Epithelial cell of proximal tubule (primary cell): ENCODE measurements around the gene KIAA1217. TPM values are rescaled to one million over a fixed set of nuclear protein-coding genes. Genes with fewer than 3 reads are reported as not detected.

Experiments
- DNase-seq: peaks from one replicate; pipeline ENCODE4 v3.0.0-alpha.2; 2011; ENCODE audit warnings: low read depth
- H3K4me3 ChIP-seq: 2 replicates; pipeline ENCODE4 v1.5.1; 2011; ENCODE audit warnings: low read depth, mild to moderate bottlenecking, low read length
- CTCF ChIP-seq: conservative IDR thresholded peaks from 2 replicates; pipeline ENCODE4 v1.5.1; 2012; ENCODE audit warnings: low read depth, mild to moderate bottlenecking, low read length
- total RNA-seq: library from RNA; depleted of rRNA; stranded (reverse); fragments of >200 nt; gene quantifications from 2 replicates; pipeline ENCODE4 v1.2.3, GENCODE V29; 2015

The KIAA1217 gene
- total RNA-seq, 1 donor from 2014 or later, result 20.2 TPM

- no peak overlapping the region for H3K4me3 ChIP-seq
- no peak for TF ChIP-seq CTCF
- no peak for DNase-seq
Measured at GRCh38 chr10:24483701-24484100, 274.8 kb downstream of the KIAA1217 start.

- no peak for TF ChIP-seq CTCF
- DNase-seq, result no peak
- H3K4me3 ChIP-seq, result no peak overlapping the region
Measured at GRCh38 chr10:24484771-24485170, 275.8 kb downstream of the KIAA1217 start.

GRCh38 chr10:24485304-24485703, 276.4 kb downstream of the KIAA1217 start:
- DNase-seq, result no peak
- H3K4me3 ChIP-seq, result no peak overlapping the region
- TF ChIP-seq CTCF, result no peak

GRCh38 chr10:24488631-24489030, 279.7 kb downstream of the KIAA1217 start:
- no peak for DNase-seq
- H3K4me3 ChIP-seq, result no peak overlapping the region
- no peak for TF ChIP-seq CTCF

- no peak for DNase-seq
- TF ChIP-seq CTCF, result no peak
Measured at GRCh38 chr10:24493165-24493564, 284.2 kb downstream of the KIAA1217 start.

GRCh38 chr10:24494236-24494635, 285.3 kb downstream of the KIAA1217 start:
- no peak for DNase-seq
- no peak for TF ChIP-seq CTCF
- no peak overlapping the region for H3K4me3 ChIP-seq

More at GRCh38 chr10:24493165-24493564, 284.2 kb downstream of the KIAA1217 start:
- H3K4me3 ChIP-seq, result no peak overlapping the region

- no peak for TF ChIP-seq CTCF
- no peak for DNase-seq
- H3K4me3 ChIP-seq, result no peak overlapping the region
Measured at GRCh38 chr10:24494777-24495176, 285.8 kb downstream of the KIAA1217 start.
